ENCODE data around the gene MUC5AC.

- no peak for TF ChIP-seq CTCF (IDR thresholded peaks at IDR 0.05)
- no peak for TF ChIP-seq POLR2A (IDR thresholded peaks at IDR 0.05)
Observed at GRCh38 chr11:1126935-1127663, 30.7 kb upstream of the MUC5AC start.

Data from heart left ventricle (tissue), 13 donors.